GM18526 (cell line): ENCODE data around the gene GATAD2A.

Experiments used
- POLR2A ChIP-seq: IDR thresholded peaks from 3 replicates; pipeline ENCODE4 v1.6.1; 2011; ENCODE audit not compliant: insufficient read length; ENCODE audit errors: extremely low read depth

Gene GATAD2A

GRCh38 chr19:19428746-19429145 is 23.3 kb downstream of the GATAD2A start:
- TF ChIP-seq POLR2A: no peak

DNA sequence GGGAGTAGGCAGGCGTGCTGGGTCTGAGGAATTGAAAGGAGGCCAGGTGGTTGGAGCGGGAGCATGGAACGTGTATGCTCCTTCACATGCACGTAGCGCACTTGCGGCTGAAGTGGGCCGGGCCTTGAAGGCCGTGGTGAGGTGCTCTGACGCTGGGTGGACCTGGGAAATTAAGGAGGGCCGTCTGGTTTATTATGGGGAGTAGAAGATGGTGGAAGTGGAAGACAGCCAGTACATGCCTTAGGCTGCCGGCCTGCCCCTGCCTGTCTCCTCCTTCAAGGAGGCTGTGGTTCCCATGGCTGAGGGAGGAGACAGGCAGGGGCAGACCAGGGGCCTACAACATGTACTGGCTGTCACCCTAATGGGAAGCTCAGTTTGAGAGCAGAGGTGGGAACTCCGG is 23.9 kb downstream of the GATAD2A start:
- TF ChIP-seq POLR2A: no peak

GRCh38 chr19:19432732-19433131 is 27.3 kb downstream of the GATAD2A start:
- TF ChIP-seq POLR2A: no peak

- TF ChIP-seq POLR2A: no peak
Measured at GRCh38 chr19:19433666-19434213, 28.3 kb downstream of the GATAD2A start.

DNA sequence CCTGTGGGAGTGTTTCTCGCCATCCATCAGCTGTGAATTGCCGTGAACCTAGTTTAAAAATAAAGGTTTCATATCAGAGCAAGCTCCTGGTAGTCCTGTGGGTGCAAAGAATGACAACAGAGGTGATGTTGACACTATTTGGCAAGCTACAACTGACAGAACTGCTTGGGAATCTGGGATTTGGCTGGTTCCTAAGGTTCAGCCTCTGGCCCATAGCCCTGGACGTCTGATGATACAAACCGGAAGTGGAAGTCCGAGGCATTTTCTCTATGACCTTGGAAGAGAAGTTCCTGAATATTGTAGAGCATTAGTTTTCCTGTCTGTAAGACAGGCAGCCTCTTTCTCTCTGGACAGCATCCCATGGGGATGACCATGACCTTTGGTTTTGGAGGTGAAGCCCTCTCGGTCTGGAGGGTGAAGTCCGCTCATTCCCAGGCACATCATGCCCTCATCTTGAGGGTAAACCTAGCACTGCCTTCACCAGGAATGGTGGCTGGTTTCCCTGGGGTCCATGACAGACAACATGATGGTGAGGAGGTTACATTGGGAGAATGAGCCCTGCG is 29.1 kb downstream of the GATAD2A start:
- TF ChIP-seq POLR2A: no peak

DNA sequence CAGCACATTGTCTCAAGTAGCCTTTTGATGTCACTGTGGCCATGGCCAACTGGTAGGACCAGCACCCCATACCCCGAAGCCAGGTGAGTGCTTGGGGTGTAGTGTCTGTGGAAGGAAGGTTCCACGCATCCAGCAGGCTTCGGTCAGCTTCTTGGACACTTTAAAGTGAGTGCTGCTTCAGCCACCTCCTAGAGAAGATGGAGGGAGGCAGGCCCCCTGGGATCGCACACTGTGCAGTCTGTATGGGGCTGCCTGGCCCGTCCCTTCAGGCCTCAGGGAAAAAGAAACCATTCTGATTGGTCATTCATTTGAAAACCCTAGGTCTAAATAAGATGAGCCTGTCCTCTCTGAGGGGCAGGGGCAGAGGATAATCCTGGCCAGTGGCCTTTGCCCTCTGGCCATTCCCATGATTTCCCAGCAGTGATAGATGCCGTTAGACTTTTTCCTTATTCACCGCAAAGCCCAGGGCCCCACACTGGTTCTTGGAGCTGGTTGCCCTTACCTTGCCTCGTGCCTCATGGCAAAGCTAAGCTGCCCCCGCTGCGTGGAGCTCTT is 30.7 kb downstream of the GATAD2A start:
- no peak for TF ChIP-seq POLR2A

- TF ChIP-seq POLR2A: no peak
Measured at GRCh38 chr19:19438366-19439175, 33.1 kb downstream of the GATAD2A start.

DNA sequence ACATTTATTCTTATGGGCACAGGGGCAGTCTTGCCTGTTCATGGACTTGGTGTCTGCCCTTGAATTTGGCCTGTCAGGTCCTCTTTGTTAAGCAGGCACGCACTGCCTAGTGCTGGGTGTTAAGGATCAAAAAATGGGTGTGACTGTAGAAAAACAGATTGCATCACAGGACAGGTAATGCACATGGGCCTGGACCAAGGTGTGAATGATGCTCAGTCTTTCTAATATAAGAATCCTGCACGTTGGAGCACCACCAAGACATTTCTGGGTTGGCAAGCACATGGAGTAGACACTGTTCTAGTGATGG is 33.7 kb downstream of the GATAD2A start:
- TF ChIP-seq POLR2A: no peak

- no peak for TF ChIP-seq POLR2A
Measured at GRCh38 chr19:19443283-19443682, 37.8 kb downstream of the GATAD2A start.

DNA sequence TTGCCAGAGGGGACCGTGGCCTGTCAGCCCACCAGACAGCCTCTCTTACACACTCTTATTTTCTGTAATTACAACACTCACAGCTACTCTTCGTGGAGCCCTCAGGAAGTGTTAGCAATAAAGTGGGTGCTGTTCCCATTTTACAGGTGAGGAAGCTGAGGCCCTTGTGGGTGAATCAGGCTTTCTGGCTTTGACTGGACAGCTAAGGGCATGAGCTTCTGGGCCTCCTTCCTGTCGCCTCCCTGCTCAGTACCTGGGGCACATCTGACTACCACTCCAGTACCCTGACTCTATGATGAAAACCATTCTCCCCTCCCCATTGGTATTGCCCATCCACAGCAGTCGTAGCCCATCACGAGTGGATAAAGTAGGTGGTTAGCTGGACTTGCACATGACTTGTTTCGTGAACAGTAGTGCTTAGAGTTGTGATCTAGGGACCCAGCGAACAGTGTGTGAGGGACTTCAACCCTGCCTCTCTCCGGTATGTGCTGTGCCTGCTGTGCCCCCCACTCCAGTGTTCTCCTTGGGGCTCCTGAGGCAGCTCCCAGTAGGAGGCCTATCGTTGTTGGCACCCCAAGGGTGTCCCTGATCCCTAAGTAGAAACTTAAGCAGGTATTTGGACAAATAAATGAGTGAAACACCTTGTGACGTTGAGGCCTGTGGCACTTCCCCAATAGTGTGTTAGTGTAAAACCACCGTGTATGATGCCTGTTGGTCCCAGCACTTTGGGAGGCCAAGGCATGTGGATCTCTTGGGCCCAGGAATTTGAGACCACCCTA is 38.6 kb downstream of the GATAD2A start:
- TF ChIP-seq POLR2A: no peak

- TF ChIP-seq POLR2A: no peak
Measured at GRCh38 chr19:19444681-19445155, 39.2 kb downstream of the GATAD2A start.

- no peak for TF ChIP-seq POLR2A
Measured at GRCh38 chr19:19445288-19445687, 39.8 kb downstream of the GATAD2A start.

- no peak for TF ChIP-seq POLR2A
Measured at GRCh38 chr19:19445911-19446361, 40.5 kb downstream of the GATAD2A start.

DNA sequence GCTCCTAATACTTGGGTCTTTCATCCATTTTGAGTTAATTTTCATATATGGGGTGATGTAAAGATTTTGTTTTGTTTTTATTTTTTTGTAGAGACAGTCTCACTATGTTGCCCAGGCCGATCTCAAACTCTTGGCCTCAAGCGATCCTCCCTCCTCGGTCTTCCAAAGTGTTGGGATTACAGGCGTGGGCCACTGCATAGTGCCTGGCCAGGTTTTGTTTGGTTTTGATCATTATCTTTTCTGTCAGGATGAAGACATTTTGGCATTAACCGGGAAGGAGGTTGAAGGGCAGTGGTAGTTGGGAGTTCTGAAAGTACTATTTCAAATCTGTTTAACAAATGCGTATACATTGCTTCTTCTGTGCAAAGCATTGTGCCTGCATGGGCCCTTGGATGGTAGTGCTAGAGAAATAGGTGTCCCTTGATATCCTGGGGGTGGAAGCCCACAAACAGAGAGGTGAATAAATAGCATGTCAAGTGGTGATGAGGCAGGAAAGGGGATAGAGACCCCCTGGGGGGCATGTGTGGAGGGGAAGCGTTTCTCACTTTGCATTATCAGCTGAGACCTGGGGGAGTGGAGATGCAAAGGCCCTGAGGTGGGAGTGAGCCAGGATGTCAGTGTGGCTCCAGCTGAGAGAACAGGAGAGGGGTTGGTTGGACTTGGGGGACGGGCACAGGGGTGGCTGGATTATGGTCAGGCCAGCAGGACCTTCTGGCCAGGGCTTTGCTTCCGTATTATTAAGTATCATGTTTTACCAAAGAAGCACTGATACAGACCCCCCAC is 41.4 kb downstream of the GATAD2A start:
- no peak for TF ChIP-seq POLR2A

GRCh38 chr19:19447536-19448237 is 42.2 kb downstream of the GATAD2A start:
- TF ChIP-seq POLR2A: no peak

GRCh38 chr19:19448238-19448544 is 42.7 kb downstream of the GATAD2A start:
- no peak for TF ChIP-seq POLR2A
